ENCODE results near the gene TSC2.
A peak's percentile ranks its signal among the peaks of the same experiment; 100 is the strongest.

TSC2 gene

DNA sequence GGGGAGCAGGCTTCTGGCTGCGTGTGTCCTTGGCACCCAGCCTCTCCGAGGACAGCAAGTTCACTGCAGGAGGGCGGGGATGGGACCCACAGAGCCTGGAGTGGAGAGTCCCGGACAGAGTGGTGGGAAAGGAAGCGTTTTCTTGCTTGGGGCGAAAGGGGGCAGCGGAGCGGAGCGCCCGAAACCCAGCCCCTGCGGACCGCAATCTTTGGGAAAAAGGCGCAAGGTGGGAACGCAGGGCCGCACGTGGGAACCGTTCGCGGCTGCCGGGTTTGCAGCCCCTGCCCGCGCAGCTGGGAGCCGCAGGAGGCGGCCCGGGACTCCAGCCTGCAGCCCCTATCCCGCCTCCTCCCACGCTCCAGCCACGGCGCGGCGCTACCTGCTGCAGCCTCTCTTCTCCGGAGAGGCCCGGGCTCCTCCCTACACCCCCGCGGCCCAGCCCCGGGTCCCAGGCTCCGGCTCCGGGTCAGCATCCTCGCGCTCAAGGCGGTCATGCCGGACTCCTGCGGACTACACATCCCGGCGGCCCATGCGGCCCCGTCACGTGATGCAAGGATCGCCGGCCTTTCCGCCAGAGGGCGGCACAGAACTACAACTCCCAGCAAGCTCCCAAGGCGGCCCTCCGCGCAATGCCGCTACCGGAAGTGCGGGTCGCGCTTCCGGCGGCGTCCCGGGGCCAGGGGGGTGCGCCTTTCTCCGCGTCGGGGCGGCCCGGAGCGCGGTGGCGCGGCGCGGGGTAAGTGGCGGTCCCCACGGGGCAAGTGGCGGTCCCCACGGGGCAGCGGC, at the start of gene TSC2, which contains the start of gene NTHL1:
Gene TSC2 (plus strand): TSS at position 656 of the 786 bp plus-strand sequence. CDS start 631 bp downstream, outside the sequence.
Gene NTHL1 (minus strand): TSS at position 505 of the 786 bp plus-strand sequence. CDS start 11 bp downstream, at position 494.
- peak; percentile 87 for DNase-seq (ENCODE audit: low read depth)

- no peak for DNase-seq (ENCODE audit: low read depth)
These were observed 49.4 kb upstream of the TSC2 start for GRCh38 chr16:1998360-1998835.

- DNase-seq (ENCODE audit: low read depth), result no peak
These were observed 48.7 kb upstream of the TSC2 start for GRCh38 chr16:1998852-1999801.

- DNase-seq (ENCODE audit: low read depth), result no peak
These were observed 47.8 kb upstream of the TSC2 start for GRCh38 chr16:1999866-2000514.

DNA sequence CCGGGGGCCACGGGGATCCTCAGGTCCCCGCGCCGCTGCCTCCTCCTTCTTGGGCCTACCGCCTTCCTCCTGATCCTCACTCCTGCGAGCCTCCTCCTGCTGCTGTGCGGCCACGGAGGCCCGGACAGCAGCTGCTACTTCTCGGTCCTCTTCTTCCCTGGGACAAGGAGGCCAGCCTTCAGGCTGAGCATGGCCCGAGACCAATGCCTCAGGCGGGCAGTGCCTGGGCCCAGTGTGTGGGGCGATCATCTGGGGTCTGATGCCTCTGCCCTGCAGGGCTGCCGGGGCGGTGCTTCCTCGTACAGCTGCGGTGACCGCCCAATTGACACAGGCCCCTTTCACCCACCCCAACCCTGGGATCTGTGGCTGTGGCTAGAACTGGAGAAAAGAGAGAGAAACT, 46.8 kb upstream of the TSC2 start:
- DNase-seq (ENCODE audit: low read depth), result no peak

GRCh38 chr16:2001456-2002355, 46.1 kb upstream of the TSC2 start:
- no peak for DNase-seq (ENCODE audit: low read depth)

DNA sequence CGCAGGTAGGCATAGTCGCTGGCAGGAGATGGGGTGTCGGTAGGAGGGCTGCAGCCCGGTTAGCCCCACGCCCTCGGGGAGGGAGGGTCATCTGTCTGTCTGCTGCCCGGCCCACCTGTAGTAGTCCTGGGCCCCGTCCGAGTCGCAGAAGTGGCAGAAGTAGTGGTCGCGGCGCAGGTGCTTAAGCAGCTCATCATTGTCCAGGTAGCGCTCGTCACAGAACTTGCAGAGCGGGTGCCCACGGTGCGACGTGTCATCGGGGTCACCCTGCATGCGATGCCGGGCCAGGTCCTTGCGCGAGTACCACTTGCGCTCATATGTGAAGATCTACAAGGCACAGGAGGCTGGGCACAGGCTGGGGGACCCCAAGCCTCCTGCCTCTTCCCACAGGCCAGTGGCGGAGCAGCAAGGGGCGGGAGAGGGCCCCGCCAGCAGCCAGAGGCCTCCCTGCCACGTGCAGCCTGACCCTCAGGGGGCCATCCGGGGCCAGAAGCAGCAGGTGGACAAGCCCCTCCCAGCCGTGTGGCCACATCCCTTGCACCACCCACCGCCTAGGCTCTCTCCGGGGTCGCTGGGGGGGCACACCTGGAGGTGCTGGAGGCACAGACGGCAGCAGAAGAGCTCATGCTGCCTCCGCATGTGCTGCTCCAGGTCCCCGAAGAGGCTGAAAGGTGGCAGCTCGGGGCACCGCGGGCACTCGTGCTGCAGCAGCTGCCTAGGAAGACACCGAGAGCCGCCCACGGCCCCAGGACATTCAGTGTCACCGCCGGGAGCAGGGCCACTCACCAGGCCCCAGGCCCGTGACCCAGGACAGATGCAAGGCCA, 45.2 kb upstream of the TSC2 start:
- no peak for DNase-seq (ENCODE audit: low read depth)

GRCh38 chr16:2003231-2003826, 44.5 kb upstream of the TSC2 start:
- no peak for DNase-seq (ENCODE audit: low read depth)

DNA sequence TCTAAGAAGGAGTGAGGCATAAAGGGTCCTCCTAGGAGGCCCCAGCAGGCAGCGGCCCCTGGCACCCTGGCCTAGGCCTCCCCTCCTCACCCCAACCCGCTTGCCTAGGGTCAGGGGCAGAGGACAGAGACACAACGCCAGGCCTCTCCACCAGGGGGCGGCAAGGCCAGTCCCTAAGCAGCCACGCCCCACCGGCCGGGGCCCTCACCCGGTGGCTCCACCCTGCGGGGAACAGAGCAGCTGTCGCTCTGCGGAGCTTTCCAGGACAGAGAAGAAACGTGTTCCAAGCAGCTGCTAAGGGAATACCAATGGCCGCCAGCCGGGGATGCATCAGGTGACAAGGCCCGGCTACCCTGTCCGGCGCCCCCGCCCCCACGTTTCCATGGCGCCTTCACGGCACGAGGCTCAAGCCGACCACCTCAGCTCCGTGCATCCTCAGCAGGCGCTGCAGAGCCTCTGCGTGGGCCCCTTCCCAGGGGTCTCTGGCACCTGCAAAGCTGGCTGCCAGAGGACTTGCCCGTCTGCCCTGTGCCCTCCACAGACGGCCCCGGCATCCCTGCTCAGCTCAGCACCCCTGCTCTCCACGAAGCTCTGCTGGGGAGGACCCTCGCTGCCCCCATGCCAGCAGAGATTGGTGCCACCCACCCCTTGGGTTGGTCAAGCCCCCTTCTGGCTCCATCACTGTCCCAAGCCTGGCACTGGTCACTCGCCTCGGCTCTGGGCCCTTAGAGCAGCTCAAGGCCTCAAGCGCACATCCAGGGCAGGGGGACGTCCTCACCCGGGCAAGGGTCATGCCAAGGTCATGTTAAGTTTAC, 43.8 kb upstream of the TSC2 start:
- DNase-seq (ENCODE audit: low read depth), result peak; percentile 74

DNA sequence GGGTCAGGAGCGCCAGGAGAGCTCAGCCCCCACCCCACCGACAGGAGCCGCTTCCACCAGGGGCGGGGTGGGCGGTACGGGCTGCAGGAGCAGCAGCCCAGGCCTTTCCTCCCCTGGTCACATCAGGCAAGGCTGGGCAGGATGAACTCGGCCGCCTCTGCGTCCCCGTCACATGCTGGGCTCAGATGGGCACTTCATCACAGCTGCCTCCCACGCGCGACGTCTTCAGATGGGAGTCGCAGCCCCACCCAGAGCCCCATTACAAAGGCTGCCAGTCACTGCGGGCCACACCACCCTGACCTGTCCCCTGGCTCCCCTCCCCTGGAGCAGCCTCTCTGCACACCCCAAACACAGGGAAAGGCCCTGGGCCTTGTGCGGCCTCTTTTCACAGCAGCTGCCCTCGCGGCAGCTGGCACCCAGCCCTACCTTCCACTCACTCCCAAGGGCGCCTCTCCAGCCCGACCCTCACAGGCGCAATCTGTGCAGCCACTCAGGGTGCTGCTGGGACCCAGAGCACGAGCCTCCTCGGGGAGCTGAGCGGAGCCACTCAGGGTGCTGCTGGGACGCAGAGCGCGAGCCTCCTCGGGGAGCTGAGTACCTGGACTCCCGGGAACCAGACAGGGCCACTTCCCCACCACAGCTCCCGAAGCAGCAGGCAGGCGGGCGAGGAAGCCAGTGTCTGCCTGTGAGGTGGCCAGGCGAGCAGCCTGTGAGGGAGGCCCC, 42.8 kb upstream of the TSC2 start:
- no peak for DNase-seq (ENCODE audit: low read depth)

- no peak for DNase-seq (ENCODE audit: low read depth)
These were observed 42.1 kb upstream of the TSC2 start for GRCh38 chr16:2005646-2006045.

DNA sequence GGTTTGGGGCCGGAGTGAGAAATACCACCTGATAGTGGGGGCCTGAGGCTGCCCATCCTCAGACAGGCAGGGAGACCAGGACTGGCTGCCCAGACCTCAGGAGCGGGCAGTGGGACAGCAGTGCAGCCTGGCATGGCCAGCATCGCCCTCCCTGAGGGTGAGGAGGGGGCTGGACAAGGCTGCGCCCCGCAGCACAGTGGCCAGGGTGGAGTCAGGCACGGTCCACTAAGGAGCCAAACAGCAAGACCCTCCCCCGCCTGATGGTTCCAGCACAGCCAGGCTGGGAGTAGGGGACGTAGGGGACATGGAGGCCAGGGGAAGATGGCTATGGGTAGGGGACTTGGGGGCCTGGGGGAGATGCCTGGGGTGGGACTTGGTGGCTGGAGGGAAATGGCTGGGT, 41.5 kb upstream of the TSC2 start:
- DNase-seq (ENCODE audit: low read depth), result no peak

DNA sequence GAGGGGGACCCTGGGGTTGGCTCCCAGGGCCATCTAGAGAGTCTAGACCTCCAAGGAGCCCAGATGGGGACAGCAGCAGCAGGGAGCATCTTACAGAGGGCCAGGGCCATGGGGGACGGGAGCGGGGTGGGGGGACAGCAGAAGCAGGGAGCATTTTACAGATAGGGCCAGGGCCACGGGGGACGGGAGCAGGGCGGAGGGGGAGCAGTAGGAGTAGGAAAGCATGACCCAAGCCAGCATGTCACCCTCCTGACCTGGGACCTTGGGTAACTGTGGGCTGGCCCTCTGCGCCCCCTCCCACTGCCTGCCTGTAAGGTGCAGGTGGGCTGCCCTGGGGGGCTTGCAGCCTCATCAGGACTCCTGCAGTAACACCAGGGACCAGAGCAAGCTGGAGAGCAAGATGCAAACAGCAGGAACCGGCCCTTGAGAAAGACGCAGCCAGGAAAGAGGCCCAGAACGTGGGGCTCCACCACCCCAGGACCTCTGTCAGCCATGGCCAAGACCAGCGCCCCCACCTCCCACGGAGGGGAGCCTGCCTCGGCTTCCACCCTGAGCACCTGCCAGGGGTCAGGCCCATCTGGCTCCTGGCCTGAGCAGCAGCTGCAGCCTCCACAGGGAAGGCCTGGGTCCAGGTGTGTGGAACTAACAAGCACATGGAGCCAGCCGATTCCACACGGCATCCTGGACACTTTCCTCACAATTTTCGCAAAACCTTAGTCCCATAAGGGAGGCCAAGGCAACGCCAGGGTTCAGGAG, 40.5 kb upstream of the TSC2 start:
- no peak for DNase-seq (ENCODE audit: low read depth)

- DNase-seq (ENCODE audit: low read depth), result no peak
These were observed 39.7 kb upstream of the TSC2 start for GRCh38 chr16:2008009-2008526.

DNA sequence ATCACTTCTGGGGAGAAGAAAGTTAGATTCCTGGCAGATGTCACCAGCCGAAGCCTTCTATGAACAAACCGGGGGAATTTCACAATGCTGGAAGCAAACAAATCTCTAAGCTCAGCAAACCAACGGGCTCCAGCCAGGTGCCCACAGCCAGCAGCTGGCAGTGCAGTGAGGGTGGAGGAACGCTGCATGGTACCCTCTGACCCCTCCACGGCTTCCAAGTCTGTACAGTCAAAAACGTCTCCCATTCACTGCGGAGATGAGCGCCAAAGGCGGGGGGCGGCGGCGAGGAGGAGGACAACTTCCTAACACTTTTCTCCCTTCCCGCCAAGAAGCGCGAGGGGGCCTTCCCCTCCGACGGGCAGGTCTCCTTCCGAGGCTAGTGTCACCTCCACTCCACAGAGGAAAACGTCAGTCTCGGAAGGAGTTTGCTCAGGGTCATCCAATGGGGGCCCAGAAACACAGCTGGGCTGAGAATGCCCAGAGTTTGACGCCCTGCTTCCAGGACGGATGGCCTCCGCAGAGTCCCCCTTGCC, 39.1 kb upstream of the TSC2 start:
- DNase-seq (ENCODE audit: low read depth), result no peak

GRCh38 chr16:2009164-2009711, 38.5 kb upstream of the TSC2 start:
- no peak for DNase-seq (ENCODE audit: low read depth)

Data from stimulated activated CD8-positive, alpha-beta memory T cell treated with anti-CD3 and anti-CD28 coated beads, Interleukin-7, amount 100 ng/mL, for 24 hours (primary cell).